Measurements from ENCODE around the gene TEAD1.

Gene TEAD1

DNA sequence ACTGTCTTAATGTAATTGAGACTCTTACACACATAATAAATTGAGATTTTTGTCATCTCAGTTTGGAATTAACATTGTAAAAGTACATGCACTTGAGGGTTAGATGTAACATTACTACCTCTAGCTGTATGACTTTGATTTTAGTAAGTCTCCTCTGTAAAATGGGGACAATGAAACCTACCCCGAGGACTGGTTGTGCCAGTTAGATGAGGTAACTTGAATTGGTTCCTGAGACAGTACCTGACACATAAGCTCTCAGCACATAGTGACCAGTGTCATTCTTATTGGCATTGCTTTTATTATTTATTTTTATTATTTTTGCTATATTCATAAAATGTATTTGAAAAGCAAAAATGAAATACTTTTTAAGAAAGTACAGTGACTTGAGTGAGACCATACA, 114.8 kb downstream of the TEAD1 start:
- DNase-seq (ENCODE audit: low spot score), result no peak

DNA sequence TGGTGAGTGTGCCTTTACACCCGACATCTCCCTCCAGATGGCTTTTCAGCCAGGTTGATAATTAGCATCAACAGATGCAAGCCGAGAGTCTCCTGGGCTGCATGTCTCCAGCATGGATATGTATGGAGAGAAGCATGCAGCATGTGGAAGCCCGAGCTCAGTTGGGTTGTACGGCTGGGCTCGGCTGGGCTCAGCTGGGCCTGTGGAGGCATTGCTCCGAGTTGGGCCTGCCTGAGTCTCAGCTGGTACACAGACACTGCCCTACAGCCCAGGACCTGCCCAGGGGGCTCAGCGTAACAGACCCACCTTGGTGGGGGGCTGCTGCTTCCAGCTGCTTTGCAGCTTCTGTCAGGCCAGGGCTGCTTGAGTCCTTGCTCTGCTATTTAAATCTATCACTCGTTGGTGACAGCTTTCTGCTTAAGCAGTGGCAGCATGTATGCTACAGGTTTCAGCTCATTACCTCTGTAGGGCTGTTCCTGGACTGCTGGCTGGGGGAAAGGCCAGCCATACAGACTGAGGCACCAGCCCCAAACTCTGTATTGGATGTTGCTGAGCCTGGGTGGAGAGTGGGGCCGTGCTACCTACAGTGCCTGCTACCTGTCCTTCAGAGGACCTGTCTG, 115.5 kb downstream of the TEAD1 start:
- no peak for DNase-seq (ENCODE audit: low spot score)

DNA sequence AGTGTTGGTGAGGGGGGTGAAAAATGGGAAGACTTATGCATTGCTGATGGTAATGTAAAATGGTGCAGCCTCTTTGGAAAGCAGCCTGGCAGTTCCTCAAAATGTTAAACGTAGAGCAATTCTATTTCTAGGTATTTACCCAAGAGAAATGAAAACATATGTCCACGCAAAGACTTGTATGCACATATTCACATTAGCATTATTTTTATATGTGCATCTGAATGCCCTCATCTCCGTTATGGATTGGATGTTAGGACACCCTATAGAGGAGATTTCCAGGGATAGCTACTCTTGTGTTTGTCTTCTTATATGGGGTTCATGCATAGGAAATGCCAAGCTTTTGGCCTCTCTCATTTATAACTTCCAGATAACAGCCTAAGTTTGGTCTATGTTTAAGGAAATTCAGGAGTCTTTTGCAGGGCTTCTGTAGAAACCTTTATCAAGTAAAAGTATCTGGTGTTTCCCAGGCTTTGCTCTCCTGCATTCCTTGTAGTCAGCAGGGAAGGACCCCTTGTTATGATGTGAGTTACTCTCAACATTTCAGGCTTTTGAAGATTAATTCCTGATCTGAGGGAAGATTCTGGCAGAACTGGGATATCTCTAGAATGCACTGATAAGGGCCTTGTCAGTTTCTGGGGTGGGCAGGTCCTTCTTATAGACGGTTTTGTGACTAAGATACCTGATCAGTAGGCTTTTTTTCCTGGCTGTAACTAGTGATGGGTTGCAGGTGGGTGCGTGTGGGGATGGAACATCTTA, 116.8 kb downstream of the TEAD1 start:
- no peak for DNase-seq (ENCODE audit: low spot score)

DNA sequence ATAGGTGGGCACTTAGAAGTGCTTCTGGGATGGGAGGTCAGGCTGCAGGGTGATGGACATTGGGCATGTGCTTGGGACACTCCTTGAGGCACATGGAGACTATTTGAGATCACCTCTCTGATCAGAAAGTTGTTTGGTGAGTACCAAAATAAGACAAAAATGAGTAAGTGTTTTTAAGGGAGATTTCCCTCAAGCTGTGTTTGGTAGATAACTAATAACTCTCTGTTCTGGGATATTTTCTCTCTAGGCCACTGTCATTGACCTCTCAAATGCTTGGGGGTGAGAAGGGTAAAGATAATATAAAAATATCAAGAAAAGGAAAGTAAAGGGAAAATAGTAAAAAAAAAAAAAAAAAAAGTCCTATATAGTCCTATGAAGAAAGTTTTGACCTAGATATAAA, 117.8 kb downstream of the TEAD1 start:
- DNase-seq (ENCODE audit: low spot score), result no peak

DNA sequence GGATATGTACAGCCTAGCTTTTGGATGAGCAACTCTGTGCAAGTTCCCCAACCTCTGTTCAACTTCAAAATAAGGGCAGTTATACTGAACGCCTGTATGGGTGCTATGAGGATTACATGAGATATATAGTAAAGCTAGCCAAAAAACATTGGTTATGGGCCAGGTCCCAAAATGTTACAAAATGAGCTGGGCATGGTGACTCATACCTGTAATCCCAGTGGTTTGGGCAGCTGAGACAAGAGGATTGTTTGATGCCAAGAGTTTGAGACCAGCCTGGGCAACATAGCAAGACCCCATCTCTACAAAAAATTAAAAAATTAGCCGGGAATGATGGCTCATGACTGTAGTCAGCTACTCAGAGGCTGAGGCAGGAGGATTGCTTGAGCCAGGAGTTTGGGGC, 118.4 kb downstream of the TEAD1 start:
- no peak for DNase-seq (ENCODE audit: low spot score)

DNA sequence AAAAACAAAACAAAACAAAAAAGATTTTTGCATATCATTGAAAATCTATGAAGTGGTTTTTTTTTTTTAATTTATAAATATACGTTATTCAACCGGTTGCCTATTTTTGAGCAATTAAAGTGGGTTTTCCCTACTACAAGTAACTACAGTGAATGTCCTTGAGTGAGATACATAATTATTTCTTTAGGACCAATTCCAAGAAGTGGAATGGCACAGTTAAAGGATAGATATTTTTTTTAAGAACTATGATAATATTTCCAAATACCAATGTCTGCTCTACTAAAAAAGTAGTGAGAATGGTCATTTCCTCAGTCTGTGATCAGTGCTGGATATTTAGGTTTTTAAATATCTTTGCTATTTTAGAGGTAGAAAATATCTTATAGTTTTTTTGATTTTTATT, 118.8 kb downstream of the TEAD1 start:
- no peak for DNase-seq (ENCODE audit: low spot score)

DNA sequence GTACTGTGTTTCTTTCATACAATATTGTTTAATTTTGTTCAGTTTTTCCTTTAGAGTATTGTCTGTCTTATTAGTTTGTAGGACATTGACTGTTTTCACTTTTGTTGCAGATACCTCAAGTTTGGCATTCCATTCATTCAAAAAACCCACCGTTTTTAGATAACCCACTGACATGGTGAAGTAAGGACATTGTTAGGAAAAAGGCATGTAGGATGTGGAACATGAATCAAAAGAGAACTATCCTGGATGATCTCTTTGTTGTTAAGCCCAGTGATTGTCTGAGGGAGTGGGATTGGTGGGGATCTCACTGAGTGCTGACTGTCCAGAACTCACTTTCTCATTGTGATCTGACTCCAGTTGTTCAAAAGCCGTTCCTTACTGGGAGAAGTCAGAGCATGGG, 119.3 kb downstream of the TEAD1 start:
- DNase-seq (ENCODE audit: low spot score), result no peak

DNA sequence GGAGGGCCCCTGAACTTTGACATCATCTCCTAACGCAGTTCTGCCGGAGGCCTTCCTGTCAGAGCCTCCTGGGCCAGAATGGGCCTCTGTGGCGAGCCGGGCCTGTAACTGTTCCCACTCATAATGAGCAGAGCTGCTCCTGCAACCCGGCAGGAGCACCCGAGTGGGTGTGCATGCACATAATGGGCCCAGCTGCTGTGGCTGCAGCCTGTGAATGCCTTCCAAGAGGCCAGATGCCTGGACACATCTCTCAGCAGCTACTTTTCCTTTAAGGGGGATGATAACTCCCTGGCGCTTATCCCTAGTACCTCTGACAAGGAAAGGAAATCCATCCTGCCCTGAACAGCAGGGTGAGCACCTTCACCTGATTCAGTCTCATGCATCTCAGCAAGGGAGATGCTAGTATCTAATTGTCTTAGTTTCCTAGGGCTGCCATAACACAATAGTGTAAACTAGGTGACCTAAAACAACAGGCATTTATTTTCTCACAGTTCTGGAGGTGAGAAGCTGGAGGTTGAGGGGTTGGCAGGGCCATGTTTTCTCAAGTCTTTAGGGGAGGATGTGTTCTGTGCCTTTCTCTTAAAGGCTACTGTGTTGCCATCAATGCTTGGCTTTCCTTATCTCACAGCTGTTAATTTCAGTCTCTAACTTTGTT, 120.5 kb downstream of the TEAD1 start:
- DNase-seq (ENCODE audit: low spot score), result no peak

DNA sequence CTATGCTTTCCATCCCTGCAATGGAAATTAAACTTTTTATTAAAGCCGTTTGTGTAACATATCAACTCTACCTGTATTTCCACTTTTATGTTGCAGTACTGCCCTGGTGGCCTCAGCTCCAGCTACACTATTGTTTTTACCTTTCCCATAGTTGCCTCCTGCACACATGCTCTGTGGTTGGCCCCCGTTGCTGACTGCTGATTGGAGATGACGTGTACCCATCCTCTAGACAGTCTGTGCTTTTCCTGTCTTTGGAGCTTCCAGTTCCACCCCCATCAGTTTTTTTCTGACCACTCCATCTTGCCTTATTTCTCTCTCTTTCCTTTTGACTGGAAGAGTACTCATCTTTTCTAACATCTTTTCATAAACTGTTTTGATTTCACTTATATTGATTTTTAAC, 123.8 kb downstream of the TEAD1 start:
- no peak for DNase-seq (ENCODE audit: low spot score)

DNA sequence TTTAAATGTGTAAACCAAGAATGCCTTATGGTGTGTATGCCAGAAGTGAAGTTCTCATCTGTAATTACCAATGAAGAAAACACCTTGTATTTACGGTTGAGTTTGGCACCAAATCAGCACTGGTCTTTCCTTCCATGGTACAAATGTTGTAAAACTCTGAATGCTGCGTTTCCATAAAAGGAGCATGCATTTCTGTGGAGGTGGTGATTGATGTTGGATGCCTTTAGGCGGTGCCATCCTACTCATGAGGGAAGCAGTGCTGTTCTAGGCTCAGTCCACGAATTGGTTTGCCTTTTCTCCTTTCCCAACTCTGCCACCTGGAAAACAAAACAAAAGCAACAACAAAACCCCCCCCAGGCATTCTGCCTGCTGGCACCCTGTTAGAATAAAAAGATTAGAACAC, 124.4 kb downstream of the TEAD1 start:
- no peak for DNase-seq (ENCODE audit: low spot score)

DNA sequence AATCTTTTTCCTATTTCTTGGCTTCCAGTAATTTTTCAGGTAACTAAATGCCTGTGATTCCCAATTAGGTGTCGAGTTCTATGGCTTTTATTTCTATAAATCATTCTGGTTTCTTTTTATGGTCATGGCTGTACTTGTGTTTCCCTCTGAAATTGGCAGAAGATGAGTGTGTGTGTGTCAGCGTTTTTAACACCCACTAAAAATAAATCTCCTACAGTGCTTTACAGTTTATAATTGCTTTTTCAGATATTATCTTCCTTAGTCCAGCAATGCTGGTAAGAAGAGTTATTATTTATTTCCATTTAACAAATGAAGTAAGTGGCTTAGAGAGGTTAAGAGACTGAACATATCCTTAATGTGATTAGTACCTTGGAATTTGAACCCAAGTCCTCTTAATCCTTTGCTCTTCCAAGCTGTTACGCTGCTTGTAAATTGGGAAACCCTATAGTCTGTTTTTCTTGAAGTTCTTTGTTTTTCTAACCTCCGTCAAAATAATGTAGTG, 125.2 kb downstream of the TEAD1 start:
- no peak for DNase-seq (ENCODE audit: low spot score)

DNA sequence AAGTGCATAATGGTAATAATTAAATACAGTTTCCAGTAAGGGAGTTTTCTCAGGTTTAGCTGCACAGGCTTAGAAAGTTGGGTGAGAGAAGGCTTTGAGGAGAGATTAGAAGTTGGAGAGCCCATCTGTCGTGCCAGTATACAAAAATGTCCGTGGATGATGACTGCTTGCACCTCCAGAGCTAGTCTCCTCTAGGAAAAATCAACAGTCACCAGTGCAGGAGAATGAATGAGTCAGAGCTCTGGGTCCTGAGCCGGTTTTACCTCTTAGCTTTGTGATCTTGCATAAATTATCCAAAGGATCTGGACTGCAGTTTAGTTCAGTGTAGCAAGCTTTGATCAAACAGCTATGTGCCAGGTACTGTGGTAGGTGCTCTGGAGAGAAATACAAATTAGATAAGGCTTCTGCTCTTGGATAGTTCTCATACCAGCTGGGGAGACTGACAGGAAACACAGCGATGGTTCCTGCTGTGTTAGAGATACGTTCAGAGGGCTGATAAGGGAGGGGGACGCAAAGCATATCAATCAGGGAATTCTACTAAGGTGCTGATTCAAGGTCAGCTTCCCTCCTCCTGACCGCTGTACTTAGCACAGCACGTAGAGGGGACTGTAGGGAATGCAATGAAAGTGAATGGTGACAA, 125.9 kb downstream of the TEAD1 start:
- no peak for DNase-seq (ENCODE audit: low spot score)

DNA sequence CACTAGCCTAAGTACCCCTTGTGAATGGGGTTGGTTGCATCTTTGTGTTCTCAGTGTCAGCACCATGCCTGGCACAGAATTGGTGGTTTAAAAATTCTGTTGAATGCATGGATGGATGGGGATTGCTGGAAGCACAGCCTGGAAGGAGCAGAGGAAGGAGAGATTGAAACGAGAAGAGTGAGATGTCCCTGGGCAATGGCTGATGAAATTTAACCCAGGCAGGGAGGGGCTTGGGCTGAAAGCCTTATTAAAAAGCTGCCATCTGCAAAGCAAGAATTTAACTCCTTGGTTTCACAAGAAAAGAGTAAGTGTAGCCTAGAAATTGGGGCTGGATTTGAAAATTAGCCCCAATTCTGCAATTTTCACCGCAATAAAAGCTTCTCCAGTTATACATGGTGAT, 126.7 kb downstream of the TEAD1 start:
- no peak for DNase-seq (ENCODE audit: low spot score)

DNA sequence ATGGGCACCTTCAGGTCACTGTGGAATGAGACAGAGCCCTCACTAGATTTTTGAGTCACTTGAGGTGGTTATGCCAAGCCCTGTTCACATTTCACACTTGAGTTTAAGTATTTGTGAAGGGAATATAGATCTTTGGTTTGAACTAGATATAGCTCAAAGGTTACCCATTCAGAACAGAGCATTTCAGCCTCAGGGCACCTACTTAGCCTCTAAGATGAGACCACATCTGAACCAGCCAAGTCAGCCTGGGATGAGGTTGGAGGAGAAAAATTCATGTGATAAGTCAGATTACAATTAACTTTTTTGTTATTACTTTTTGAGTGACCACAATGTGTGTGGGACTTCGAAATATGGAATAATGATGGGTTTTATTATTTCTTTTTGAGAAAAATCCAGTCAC, 127.8 kb downstream of the TEAD1 start:
- DNase-seq (ENCODE audit: low spot score), result no peak

DNA sequence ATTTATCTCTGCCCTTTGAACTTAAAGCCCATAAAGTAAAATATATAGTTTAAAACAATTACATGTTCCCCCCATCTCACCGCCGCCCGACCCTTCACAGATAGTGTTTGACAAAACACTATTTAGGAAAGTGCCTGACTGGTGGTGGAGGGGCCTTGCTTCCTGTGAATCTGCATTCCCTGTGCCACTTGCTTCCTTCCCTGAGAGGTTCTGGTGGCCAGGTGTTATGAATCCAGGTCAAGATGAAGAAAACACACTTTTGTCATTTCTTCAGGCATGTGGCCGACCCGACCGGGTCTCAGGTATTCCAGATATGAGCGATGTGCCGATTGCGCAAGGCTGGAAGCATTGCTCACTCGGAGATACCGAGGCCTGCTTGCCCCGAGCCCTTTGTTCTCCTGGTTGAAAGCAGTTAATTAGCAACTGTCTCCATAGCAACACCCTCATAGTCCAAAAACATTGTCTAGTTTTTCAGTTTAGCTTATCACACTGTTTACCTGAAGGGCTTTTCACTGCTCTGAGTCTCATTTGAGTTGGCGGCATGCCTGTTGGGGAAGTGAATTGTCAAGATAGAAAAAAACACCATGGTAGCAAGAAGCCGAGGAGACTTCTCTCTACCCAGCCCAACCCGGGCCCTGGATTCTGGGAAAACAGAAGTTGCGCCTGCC, 128.3 kb downstream of the TEAD1 start:
- peak; percentile 28 for DNase-seq (ENCODE audit: low spot score)

DNA sequence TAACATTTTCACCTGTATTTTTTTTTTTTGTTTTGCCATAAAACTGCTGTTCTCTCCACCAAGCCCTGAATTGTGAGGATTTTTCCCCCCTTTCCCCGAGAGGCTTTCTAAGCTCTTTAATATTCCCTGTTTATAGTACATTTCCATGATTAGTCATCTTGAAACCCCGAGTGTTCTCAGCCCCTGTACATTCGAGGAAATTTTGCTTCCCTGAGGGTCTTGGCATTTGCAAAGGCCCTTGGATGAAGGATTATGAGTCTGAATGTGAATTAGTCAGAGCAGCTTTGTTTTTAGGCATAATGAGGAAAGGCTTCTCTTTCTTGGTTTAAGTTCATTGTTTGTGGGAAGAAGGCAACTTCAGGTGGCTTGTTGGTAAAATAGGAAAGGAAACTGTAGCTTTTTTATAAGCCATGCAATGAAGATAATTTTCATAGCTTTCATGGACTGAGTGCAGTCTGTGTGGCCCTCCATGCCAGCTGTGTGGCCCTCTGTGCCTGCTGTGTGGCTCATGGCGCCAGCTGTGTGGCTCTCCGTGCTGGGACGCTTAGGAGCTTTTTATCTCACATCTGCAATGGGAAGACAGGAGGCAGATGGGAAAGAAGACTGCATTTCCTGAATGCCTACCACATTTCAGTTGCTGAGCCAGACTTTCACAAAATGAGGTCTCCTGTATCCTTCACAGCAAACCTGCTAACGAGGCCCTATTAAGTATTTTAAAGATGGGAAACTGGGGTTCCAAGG, 129.0 kb downstream of the TEAD1 start:
- no peak for DNase-seq (ENCODE audit: low spot score)

DNA sequence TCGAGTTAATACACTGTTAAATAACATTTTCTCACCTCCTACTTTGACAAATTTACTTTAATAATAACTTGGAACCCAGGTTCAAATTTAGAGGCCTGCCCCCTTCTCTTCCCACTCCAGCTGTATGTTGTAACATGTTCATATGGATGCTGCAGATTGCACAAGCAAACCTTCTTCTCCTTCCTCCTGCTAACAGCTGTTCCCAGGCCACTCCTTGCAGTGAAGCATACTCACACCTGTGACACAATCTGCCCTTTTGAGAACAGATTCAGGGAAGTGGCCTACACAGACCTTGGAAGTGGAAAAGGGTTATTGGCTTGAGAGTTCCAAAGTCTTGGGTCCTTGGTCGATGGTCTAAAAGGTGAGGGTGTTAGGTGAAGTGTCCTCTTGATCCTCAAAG, 131.9 kb downstream of the TEAD1 start:
- DNase-seq (ENCODE audit: low spot score), result no peak

DNA sequence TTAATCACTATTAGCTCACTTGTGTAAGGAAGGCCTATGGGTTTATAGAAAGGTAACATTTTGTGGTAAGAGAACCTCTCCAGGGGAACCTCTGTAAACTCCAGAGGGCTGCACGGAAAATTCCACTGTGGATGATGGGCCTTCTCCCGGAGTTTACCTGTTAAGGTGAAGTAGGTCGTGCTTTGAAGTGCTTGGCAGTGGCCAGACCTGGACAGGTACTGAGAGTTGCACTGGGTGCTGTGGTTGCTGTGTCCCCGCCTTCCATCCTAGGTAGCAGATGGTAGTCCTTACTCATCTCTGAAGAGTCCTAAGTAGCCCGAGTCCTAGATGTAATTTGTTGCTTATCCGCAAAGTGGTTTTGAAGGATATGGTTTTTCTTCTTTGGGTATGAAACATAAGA, 133.4 kb downstream of the TEAD1 start:
- DNase-seq (ENCODE audit: low spot score), result no peak

DNA sequence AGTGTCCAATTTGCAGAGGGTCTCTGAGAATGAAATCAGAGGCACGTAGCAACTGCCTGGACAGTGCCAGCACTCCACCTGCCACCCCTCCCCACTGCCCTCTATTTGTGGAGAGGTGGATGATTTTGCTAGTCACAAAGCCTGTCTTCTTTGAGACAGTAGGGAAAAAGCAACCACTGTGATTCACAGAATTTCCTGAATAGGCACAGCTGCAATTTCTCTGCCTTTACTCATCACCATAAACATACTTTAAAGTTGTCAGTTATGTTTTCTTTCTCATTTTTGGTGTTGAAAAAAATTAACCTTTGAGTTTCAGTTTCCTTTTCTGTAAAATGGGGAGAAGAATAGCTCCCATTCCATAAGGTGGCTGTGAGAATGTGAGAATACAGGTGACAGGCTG, 134.3 kb downstream of the TEAD1 start:
- DNase-seq (ENCODE audit: low spot score), result no peak

DNA sequence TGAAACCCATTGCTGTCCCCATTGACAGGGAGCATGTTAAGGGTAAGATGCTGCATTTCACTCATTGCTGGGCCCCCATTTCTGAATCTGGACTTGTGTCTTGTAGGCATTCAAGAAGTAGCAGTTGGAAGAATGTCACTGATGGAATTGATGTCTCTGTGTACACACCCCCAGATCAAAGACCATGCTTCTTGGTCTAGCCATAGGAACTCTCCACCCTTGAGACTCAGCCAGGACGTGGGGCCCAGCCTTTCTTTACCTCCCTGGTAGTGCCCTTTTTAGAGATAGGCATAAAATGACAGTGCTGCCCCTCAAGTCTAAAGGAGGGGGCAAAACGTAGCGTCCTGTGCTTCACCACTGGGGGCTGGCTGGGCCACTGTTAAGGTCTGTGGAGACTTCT, 135.1 kb downstream of the TEAD1 start:
- DNase-seq (ENCODE audit: low spot score), result no peak

DNA sequence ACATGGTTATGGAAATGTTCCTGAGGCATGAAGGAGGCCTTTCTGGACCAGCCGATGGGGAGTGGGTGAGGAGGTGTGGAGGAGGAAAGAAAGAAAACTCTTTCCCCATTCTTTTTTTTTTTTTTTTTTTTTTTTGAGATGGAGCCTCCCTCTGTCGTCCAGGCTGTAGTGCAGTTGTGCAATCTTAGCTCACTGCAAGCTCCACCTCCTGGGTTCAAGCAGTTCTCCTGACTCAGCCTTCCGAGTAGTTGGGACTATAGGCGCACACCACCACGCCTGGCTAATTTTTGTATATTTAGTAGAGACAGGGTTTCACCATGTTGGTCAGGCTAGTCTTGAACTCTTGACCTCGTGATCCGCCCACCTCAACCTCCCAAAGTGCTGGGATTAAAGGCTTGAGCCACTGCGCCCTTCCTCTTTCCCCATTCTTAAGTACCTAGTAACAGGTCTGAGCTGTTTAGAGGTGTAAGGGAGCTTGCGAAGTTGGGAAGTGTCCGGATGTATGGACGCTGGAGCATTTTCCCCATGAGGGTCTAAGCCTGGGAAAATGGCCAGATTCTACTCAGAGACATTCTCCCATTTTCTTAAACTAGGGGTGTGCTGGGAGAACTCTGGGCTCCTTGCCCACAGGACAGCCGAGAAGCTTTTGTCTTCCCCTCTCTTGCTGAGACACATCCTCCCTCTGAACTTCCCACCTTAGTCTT, 135.8 kb downstream of the TEAD1 start:
- no peak for DNase-seq (ENCODE audit: low spot score)

All from Ammon's horn (tissue), 1 donor.